HAP-1 (cell line): Measurements from ENCODE around the gene NPAS2.

Experiments used
- DNase-seq, 2 experiments: peaks; one replicate each; pipeline ENCODE4 v3.0.0-alpha.2; 2016 to 2020; ENCODE audit warnings: low spot score in 2 of 2
- H3K27me3 ChIP-seq: fragments of 250-450 bp; sonication (Bioruptor Pico); 2 replicates; pipeline ENCODE4 v1.5.1; 2020; ENCODE audit warnings: low read depth, mild to moderate bottlenecking, moderate library complexity
- H3K36me3 ChIP-seq: fragments of 250-450 bp; sonication (Bioruptor Pico); replicated peaks from 2 replicates; pipeline ENCODE4 v1.5.1; 2020; ENCODE audit warnings: mild to moderate bottlenecking
- H3K4me1 ChIP-seq: fragments of 250-450 bp; sonication (Bioruptor Pico); 2 replicates; pipeline ENCODE4 v1.5.1; 2020; ENCODE audit warnings: mild to moderate bottlenecking
- H3K4me3 ChIP-seq: fragments of 250-450 bp; sonication (Bioruptor Pico); 2 replicates; pipeline ENCODE4 v1.5.1; 2020; ENCODE audit warnings: mild to moderate bottlenecking, moderate library complexity
- H3K9me3 ChIP-seq: fragments of 250-450 bp; sonication (Bioruptor Pico); 2 replicates; pipeline ENCODE4 v1.5.1; 2020; ENCODE audit warnings: mild to moderate bottlenecking, moderate library complexity
- in situ Hi-C: fragments of 300-500 bp; cut with MboI; formaldehyde crosslinking; loops from 3 replicates; pipeline ENCODE4 v1.14.3; 2020; ENCODE audit warnings: low sequenced_read_pairs, inconsistent platforms, mixed read lengths

The NPAS2 gene

GRCh38 chr2:100820523-100821254 is 750 bp downstream of the NPAS2 start:
- H3K27me3 ChIP-seq = no peaks in the 10 kb centered on the region
- in situ Hi-C loops = no loop called here

GRCh38 chr2:100821255-100821910 is 1.4 kb downstream of the NPAS2 start:
- Histone ChIP-seq H3K27me3 (no peaks in the 10 kb centered on the region), H3K36me3 (no peaks in the 10 kb centered on the region), H3K4me3 (peak overlapping the region; percentile 48), H3K9me3 (no peaks in the 10 kb centered on the region), H3K4me1 (peaks cover 11% of the 10 kb centered on the region)
- DNase-seq = no peak
- in situ Hi-C loops = no loop called here

More at GRCh38 chr2:100820523-100821254, 750 bp downstream of the NPAS2 start:
- no peaks in the 10 kb centered on the region for H3K36me3 ChIP-seq
- peaks cover 11% of the 10 kb centered on the region for H3K4me1 ChIP-seq
- peak overlapping the region; percentile 48 for H3K4me3 ChIP-seq
- no peaks in the 10 kb centered on the region for H3K9me3 ChIP-seq
- peak in 1 of 2 experiments; percentile 16 for DNase-seq

- H3K9me3 ChIP-seq = no peaks in the 10 kb centered on the region
- H3K4me1 ChIP-seq = peaks cover 11% of the 10 kb centered on the region
- H3K36me3 ChIP-seq = no peaks in the 10 kb centered on the region
- in situ Hi-C loops = no loop called here
- no peaks in the 10 kb centered on the region for H3K27me3 ChIP-seq
- H3K4me3 ChIP-seq = no peak overlapping the region; the same call in 1 of the 2 replicates
- DNase-seq = no peak
Observed at GRCh38 chr2:100821911-100822265, 1.9 kb downstream of the NPAS2 start.

GRCh38 chr2:100822587-100823248 is 2.8 kb downstream of the NPAS2 start:
- Histone ChIP-seq H3K27me3 (no peaks in the 10 kb centered on the region), H3K4me1 (peaks cover 11% of the 10 kb centered on the region), H3K9me3 (no peaks in the 10 kb centered on the region), H3K36me3 (no peaks in the 10 kb centered on the region), H3K4me3 (no peak overlapping the region)
- no peak for DNase-seq
- in situ Hi-C loops = no loop called here

GRCh38 chr2:100823665-100824438 is 3.9 kb downstream of the NPAS2 start:
- Histone ChIP-seq H3K27me3 (no peaks in the 10 kb centered on the region), H3K9me3 (peaks cover 7% of the 10 kb centered on the region), H3K4me3 (no peak overlapping the region), H3K4me1 (peaks cover 11% of the 10 kb centered on the region), H3K36me3 (no peaks in the 10 kb centered on the region)
- in situ Hi-C loops = no loop called here
- DNase-seq = no peak

- peaks cover 11% of the 10 kb centered on the region for H3K4me1 ChIP-seq
- H3K4me3 ChIP-seq = no peak overlapping the region
- H3K27me3 ChIP-seq = no peaks in the 10 kb centered on the region
- in situ Hi-C loops = no loop called here
- no peak for DNase-seq
- no peaks in the 10 kb centered on the region for H3K36me3 ChIP-seq
- H3K9me3 ChIP-seq = peaks cover 7% of the 10 kb centered on the region
Observed at GRCh38 chr2:100824842-100825241, 4.9 kb downstream of the NPAS2 start.

- H3K9me3 ChIP-seq = peaks cover 7% of the 10 kb centered on the region
- no peak overlapping the region for H3K4me3 ChIP-seq
- no peaks in the 10 kb centered on the region for H3K27me3 ChIP-seq
- in situ Hi-C loops = no loop called here
- DNase-seq = no peak
- H3K4me1 ChIP-seq = peaks cover 9% of the 10 kb centered on the region
- no peaks in the 10 kb centered on the region for H3K36me3 ChIP-seq
Observed at GRCh38 chr2:100826494-100826893, 6.6 kb downstream of the NPAS2 start.

- Histone ChIP-seq H3K4me3 (no peak overlapping the region), H3K9me3 (peaks cover 7% of the 10 kb centered on the region), H3K4me1 (no peaks in the 10 kb centered on the region), H3K36me3 (no peaks in the 10 kb centered on the region), H3K27me3 (no peaks in the 10 kb centered on the region)
- in situ Hi-C loops = no loop called here
- no peak for DNase-seq
Observed at GRCh38 chr2:100831158-100831750, 11.3 kb downstream of the NPAS2 start.

GRCh38 chr2:100831831-100832230 is 11.9 kb downstream of the NPAS2 start:
- in situ Hi-C loops = no loop called here
- DNase-seq = no peak

GRCh38 chr2:100832885-100833284 is 12.9 kb downstream of the NPAS2 start:
- H3K4me1 ChIP-seq = no peaks in the 10 kb centered on the region
- in situ Hi-C loops = no loop called here
- H3K27me3 ChIP-seq = no peaks in the 10 kb centered on the region
- no peak overlapping the region for H3K4me3 ChIP-seq
- H3K36me3 ChIP-seq = no peaks in the 10 kb centered on the region
- H3K9me3 ChIP-seq = peaks cover 7% of the 10 kb centered on the region
- no peak for DNase-seq

More at GRCh38 chr2:100831831-100832230, 11.9 kb downstream of the NPAS2 start:
- Histone ChIP-seq H3K4me1 (no peaks in the 10 kb centered on the region), H3K27me3 (no peaks in the 10 kb centered on the region), H3K4me3 (no peak overlapping the region), H3K9me3 (peaks cover 7% of the 10 kb centered on the region), H3K36me3 (no peaks in the 10 kb centered on the region)

- peaks cover 4% of the 10 kb centered on the region for H3K9me3 ChIP-seq
- in situ Hi-C loops = no loop called here
Observed at GRCh38 chr2:100833331-100833730, 13.4 kb downstream of the NPAS2 start.

GRCh38 chr2:100834221-100834620 is 14.3 kb downstream of the NPAS2 start:
- in situ Hi-C loops = no loop called here
- Histone ChIP-seq H3K27me3 (no peaks in the 10 kb centered on the region), H3K9me3 (no peaks in the 10 kb centered on the region)

More at GRCh38 chr2:100833331-100833730, 13.4 kb downstream of the NPAS2 start:
- no peaks in the 10 kb centered on the region for H3K27me3 ChIP-seq
- H3K4me3 ChIP-seq = no peak overlapping the region
- DNase-seq = no peak
- no peaks in the 10 kb centered on the region for H3K4me1 ChIP-seq
- no peaks in the 10 kb centered on the region for H3K36me3 ChIP-seq

GRCh38 chr2:100835006-100835659 is 15.2 kb downstream of the NPAS2 start:
- Histone ChIP-seq H3K4me3 (no peak overlapping the region), H3K9me3 (no peaks in the 10 kb centered on the region), H3K4me1 (no peaks in the 10 kb centered on the region), H3K27me3 (no peaks in the 10 kb centered on the region), H3K36me3 (no peaks in the 10 kb centered on the region)
- in situ Hi-C loops = no loop called here
- no peak for DNase-seq

More at GRCh38 chr2:100834221-100834620, 14.3 kb downstream of the NPAS2 start:
- no peak for DNase-seq
- Histone ChIP-seq H3K4me3 (no peak overlapping the region), H3K4me1 (no peaks in the 10 kb centered on the region), H3K36me3 (no peaks in the 10 kb centered on the region)
